Progenitor cell of endocrine pancreas (in vitro differentiated cells): ENCODE measurements around the gene CDH4. TPM values are rescaled to one million over a fixed set of nuclear protein-coding genes. Genes with fewer than 3 reads are reported as not detected.

Source experiments
- DNase-seq: peaks from one replicate; pipeline ENCODE4 v3.0.0; 2021; ENCODE audit warnings: low spot score; ENCODE audit not compliant: unreplicated experiment
- H3K27ac Mint-ChIP-seq: 2 replicates; pipeline ENCODE4 v1.8.0; 2021; ENCODE audit warnings: mild to moderate bottlenecking, moderate library complexity, mixed read lengths
- H3K27me3 Mint-ChIP-seq: 2 replicates; pipeline ENCODE4 v1.8.0; 2021; ENCODE audit warnings: mixed read lengths
- H3K36me3 Mint-ChIP-seq: 2 replicates; pipeline ENCODE4 v1.8.0; 2022; ENCODE audit warnings: mixed read lengths; ENCODE audit not compliant: insufficient read depth
- H3K4me1 Mint-ChIP-seq: 2 replicates; pipeline ENCODE4 v1.8.0; 2021; ENCODE audit warnings: low read depth, mixed read lengths
- H3K4me3 Mint-ChIP-seq: 2 replicates; pipeline ENCODE4 v1.8.0; 2021; ENCODE audit warnings: low read depth, mild to moderate bottlenecking, moderate library complexity, mixed read lengths
- H3K9me3 Mint-ChIP-seq: 2 replicates; pipeline ENCODE4 v1.8.0; 2021; ENCODE audit warnings: low read depth, mixed read lengths
- total RNA-seq: library from RNA; stranded (reverse); gene quantifications from 2 replicates; pipeline ENCODE4 v1.2.1, GENCODE V29; 2021
- TF ChIP-seq, protein P1 (sequence below): fragments of 200-600 bp; sonication (generic); IDR thresholded peaks from one replicate; pipeline ENCODE4 v1.5.0; 2021; ENCODE audit warnings: antibody characterized with exemption, mild to moderate bottlenecking; ENCODE audit not compliant: unreplicated experiment

Gene CDH4
- total RNA-seq, 1 donor from 2014 or later, result 0.43 TPM

DNA sequence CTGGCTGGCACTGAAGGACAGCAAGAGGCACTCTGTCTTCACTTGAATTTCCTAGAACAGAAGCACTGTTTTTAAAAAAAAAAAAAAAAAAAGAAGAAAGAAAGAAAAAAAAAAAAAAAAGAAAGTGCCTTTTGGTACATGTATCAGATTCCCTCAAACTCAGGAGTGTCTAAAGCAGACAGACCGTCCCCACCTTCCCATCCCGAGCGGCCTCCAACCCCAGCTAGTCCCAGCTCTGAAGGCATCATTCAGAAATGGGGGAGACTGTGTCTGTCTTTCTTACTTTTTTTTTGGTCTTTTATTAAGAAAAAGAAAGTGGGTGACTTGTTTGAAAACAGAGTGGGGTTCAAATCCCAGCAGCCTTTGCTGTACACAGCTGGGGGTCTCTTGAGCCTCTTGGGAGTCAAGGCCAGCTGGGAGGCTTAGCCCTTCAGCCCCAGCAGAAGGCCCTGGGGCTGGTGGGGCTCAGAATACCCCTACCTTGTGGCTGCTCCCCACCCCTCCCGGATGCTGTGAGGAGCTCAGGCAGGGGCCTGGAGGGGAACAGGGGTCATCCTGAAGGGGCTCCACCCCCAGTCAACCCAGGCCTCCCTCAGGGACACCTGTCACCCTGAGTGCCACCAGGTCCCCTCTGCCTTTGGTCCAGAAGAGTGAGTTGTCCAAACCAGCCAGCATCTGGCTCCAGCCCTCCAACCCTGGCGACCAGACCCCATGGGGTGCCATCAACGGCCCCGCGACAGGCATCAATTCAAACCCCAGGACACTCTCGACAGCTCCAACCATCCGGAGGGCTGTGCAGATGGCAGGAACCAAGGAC is 685.3 kb downstream of the CDH4 start:
- H3K27ac Mint-ChIP-seq, result no peak overlapping the region
- no peaks in the 10 kb centered on the region for H3K9me3 Mint-ChIP-seq
- no peak for DNase-seq
- H3K36me3 Mint-ChIP-seq, result no peaks in the 10 kb centered on the region
- H3K4me3 Mint-ChIP-seq, result no peak overlapping the region
- no peaks in the 10 kb centered on the region for H3K4me1 Mint-ChIP-seq
- peaks cover 4% of the 10 kb centered on the region for H3K27me3 Mint-ChIP-seq
- TF ChIP-seq, protein P1, sequence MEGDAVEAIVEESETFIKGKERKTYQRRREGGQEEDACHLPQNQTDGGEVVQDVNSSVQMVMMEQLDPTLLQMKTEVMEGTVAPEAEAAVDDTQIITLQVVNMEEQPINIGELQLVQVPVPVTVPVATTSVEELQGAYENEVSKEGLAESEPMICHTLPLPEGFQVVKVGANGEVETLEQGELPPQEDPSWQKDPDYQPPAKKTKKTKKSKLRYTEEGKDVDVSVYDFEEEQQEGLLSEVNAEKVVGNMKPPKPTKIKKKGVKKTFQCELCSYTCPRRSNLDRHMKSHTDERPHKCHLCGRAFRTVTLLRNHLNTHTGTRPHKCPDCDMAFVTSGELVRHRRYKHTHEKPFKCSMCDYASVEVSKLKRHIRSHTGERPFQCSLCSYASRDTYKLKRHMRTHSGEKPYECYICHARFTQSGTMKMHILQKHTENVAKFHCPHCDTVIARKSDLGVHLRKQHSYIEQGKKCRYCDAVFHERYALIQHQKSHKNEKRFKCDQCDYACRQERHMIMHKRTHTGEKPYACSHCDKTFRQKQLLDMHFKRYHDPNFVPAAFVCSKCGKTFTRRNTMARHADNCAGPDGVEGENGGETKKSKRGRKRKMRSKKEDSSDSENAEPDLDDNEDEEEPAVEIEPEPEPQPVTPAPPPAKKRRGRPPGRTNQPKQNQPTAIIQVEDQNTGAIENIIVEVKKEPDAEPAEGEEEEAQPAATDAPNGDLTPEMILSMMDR, result no peak

DNA sequence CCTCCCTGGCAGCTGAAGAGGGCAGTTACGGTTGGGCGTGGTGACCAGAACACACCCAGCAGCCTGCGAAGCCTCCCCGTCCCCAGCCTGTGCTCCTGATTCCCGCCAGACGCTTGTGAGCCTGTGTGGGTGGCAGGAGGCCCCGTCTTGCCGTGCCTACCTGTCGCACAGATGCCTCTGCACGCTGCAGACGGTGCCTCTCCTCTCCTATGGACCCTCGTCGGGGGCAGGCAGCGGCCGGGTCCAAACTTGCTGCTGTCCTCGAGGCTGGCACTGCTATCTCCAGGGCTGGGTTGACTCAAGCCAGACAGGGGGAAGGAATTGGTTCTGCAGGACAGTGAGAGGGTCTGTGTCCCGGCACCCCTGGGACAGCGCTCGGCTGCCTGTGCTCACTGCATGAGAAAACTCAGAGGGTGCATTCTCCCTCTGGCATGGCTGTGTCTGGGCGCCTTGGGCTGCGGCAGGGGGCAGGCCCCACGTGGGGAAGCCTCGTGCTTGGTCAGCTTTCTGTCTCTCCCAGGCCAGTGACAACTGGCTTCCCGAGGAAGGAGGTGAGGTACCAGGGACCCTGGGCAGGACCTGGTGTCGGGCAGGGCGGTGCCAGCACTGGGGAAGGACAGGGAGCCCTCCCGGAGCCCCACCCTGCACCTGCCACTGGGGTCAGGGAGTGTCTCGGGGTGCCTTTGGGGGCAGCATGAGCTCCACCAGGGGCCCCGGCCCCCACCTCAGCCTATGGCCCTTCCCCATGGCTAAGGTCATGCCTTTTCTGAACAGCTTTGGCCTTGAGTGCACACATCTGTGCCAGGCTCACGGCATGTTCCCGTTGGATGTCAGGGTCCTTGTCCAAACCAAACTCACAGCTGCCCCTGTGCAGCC is 686.1 kb downstream of the CDH4 start:
- H3K4me1 Mint-ChIP-seq, result no peaks in the 10 kb centered on the region
- TF ChIP-seq, protein P1, result no peak
- peaks cover 4% of the 10 kb centered on the region for H3K27me3 Mint-ChIP-seq
- no peak overlapping the region for H3K27ac Mint-ChIP-seq
- no peak overlapping the region for H3K4me3 Mint-ChIP-seq
- no peak for DNase-seq
- no peaks in the 10 kb centered on the region for H3K9me3 Mint-ChIP-seq
- H3K36me3 Mint-ChIP-seq, result no peaks in the 10 kb centered on the region

DNA sequence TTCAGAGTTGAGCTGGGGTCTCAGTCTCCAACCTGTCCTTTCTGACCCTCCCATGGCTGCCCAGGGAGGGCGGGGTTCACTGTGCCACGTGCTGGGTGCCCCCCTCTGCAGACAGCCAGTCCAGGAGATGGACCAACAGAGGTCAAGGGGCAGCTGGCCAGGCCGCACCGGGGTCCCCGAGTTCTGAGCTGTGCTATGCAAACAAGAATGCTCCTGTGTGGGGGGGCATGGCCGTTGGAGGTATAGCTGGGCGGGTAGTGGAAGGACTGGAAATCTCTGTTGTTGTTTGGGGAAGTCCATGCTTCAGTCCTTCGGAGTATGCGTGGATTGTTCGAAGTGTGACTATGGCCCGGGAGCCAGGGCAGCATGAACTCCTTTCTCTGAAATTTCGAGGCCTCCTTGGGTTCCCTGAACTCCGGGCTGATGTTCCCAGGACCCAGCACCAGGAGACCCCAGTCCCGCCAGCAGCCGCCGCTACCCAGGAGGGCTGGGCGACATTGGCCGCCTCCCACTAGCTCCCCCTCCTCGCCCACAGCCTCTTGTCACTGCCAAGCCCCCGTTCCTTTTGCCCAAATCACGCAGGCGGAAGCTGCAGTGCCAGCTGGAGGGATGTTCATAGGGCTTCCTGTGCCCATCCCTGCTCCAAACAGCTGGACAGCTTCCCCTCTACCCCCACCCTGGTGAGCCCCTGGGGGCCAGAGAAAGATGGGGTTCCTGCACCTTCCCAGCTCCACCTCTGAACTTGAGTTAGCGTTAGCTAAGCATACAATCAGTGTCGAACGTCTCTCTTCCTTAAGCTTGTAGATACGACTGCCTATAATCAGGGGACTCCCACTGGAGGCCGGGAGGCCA is 687.0 kb downstream of the CDH4 start:
- no peaks in the 10 kb centered on the region for H3K9me3 Mint-ChIP-seq
- DNase-seq, result no peak
- no peaks in the 10 kb centered on the region for H3K36me3 Mint-ChIP-seq
- no peaks in the 10 kb centered on the region for H3K4me1 Mint-ChIP-seq
- H3K27me3 Mint-ChIP-seq, result peaks cover 4% of the 10 kb centered on the region
- H3K27ac Mint-ChIP-seq, result no peak overlapping the region
- no peak overlapping the region for H3K4me3 Mint-ChIP-seq
- TF ChIP-seq, protein P1, result no peak

DNA sequence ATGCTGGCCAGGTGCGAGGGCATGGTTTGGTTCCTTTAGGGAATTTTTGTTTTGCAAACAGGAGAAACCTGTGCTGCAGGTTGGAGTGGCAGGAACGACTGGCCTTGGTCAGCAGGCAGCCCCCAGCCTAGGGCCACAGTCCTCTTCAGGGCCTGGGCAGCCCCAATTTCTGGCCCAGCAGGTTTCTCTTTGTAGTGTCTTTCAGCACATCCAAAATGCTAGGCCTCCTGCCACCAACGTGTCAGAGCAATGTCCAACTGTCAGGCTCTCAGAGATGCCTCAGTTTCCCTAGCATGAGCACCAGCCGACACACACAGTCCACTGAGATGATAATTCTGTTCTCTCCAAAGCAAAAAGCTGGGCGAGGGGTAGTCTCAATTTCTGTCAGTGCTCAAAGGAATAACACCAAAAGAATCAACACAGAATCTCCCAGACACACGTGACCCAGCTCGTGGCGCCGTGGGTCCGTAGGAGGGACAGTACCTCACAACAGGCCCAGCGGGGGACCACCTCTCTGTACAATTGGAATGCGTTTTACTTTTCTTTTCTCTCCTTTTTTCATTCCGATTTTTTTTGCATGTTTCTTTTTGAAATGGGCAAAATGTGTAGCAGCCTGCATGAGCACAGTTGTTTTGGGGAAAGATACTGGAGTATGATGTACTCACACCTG is 687.8 kb downstream of the CDH4 start:
- DNase-seq, result no peak
- Mint-ChIP-seq H3K27me3 (peaks cover 3% of the 10 kb centered on the region), H3K4me3 (no peak overlapping the region), H3K27ac (no peak overlapping the region), H3K4me1 (no peaks in the 10 kb centered on the region), H3K9me3 (no peaks in the 10 kb centered on the region), H3K36me3 (no peaks in the 10 kb centered on the region)
- TF ChIP-seq, protein P1, result no peak
